Measurements from ENCODE around the gene NCOA3. TPM values are rescaled to one million over a fixed set of nuclear protein-coding genes. Genes with fewer than 3 reads are reported as not detected.

The NCOA3 gene
- total and polyA plus RNA-seq, 7 donors: 4.8 to 51.0 (median 22.8) TPM

DNA sequence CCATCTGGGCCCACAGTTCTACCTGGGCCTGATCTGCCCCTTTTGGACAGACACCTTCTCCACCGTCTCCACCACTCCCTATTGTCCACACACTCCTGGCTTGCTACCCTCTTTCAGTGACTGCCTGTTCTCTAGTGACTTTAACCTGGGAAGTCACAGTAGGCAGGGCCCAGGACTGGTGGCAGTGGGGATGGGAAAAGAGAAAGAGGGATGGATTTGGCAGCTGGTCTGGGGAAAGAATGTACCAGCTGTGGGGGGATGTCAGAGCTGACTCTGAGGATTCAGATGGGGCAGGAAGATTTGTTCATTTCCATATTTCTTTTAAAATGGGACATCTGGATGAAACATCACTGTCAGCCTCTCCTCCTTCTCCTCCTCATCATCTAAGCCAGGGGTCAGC is 198.1 kb downstream of the NCOA3 start:
- Histone ChIP-seq H3K27ac (no peak overlapping the region), H3K4me3 (no peak overlapping the region), H3K36me3 (no peaks in the 10 kb centered on the region), H3K9me3 (no peaks in the 10 kb centered on the region), H3K4me1 (peaks cover 0 to 43% (median 32%) of the 10 kb centered on the region in 4 donors), H3K27me3 (no peaks in the 10 kb centered on the region)
- intact Hi-C loops (cut with DNase I): no loop called here
- no peak for DNase-seq
- TF ChIP-seq EP300 (IDR thresholded peaks at IDR 0.05) (no peak), POLR2AphosphoS5 (IDR thresholded peaks at IDR 0.05) (no peak)
- TF ChIP-seq, protein P1, sequence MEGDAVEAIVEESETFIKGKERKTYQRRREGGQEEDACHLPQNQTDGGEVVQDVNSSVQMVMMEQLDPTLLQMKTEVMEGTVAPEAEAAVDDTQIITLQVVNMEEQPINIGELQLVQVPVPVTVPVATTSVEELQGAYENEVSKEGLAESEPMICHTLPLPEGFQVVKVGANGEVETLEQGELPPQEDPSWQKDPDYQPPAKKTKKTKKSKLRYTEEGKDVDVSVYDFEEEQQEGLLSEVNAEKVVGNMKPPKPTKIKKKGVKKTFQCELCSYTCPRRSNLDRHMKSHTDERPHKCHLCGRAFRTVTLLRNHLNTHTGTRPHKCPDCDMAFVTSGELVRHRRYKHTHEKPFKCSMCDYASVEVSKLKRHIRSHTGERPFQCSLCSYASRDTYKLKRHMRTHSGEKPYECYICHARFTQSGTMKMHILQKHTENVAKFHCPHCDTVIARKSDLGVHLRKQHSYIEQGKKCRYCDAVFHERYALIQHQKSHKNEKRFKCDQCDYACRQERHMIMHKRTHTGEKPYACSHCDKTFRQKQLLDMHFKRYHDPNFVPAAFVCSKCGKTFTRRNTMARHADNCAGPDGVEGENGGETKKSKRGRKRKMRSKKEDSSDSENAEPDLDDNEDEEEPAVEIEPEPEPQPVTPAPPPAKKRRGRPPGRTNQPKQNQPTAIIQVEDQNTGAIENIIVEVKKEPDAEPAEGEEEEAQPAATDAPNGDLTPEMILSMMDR (IDR thresholded peaks at IDR 0.05): peak in 1 of 4 experiments; percentile 2
- WGBS, 2 donors: 85 to 91% methylated on average over 1 of the region's 1 CpG

DNA sequence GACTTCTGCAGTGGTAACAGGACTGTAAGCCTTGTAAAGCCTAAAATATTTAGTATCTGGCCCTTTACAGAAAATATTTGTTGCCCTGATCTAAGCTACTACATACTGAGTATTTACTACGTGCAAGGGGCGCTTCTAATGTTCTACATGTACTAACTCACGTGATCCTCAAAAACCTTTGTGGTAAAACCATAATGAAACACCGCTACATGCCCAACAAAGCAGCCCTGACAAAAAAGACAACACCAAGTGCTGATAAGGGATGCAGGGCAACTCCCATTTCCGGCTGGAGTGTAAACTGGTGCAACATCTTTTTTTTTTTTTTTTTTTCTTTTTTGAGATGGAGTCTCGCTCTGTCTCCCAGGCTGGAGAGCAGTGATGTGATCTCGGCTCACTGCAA is 198.6 kb downstream of the NCOA3 start:
- peaks cover 0 to 43% (median 34%) of the 10 kb centered on the region in 4 donors for H3K4me1 ChIP-seq
- WGBS, 2 donors: 78 to 79% methylated on average over 7 of the region's 7 CpGs
- TF ChIP-seq, protein P1 (IDR thresholded peaks at IDR 0.05): no peak
- TF ChIP-seq POLR2AphosphoS5 (IDR thresholded peaks at IDR 0.05) (no peak), EP300 (IDR thresholded peaks at IDR 0.05) (no peak), POLR2A (IDR thresholded peaks at IDR 0.05) (no peak)

DNA sequence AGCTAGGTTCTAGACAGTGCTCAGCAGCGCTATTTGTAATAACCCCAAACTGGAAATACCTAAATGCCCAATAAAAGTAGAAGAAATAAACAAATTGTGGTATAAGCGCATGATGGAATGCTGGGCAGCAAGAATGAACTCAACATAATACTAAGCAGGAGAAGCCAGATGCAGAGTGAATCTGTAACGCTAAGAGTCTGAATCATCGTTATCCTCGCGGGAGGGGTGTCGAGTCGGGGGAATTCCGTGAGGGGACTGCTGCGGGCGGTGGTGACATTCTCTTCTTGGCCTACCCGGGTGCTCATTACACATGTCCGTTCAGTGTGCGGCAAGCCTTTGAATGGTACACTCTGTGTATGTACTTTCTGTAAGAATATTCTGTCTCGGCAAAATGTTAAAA is 199.9 kb downstream of the NCOA3 start:
- 89 to 95% methylated on average over 15 of the region's 15 CpGs for WGBS, 2 donors
- H3K36me3 ChIP-seq: no peaks in the 10 kb centered on the region
- DNase-seq: no peak
- no peak overlapping the region for H3K4me3 ChIP-seq
- TF ChIP-seq EP300 (IDR thresholded peaks at IDR 0.05) (no peak), POLR2A (IDR thresholded peaks at IDR 0.05) (no peak), POLR2AphosphoS5 (IDR thresholded peaks at IDR 0.05) (peak in 3 of 4 donors; percentile 35 to 37 (median 35))
- TF ChIP-seq, protein P1 (IDR thresholded peaks at IDR 0.05): no peak
- no peaks in the 10 kb centered on the region for H3K27me3 ChIP-seq
- H3K4me1 ChIP-seq: peaks cover 0 to 42% (median 35%) of the 10 kb centered on the region in 4 donors
- peak overlapping the region in 1 of 4 donors; percentile 53 for H3K27ac ChIP-seq
- intact Hi-C loops (cut with DNase I): no loop called here
- no peaks in the 10 kb centered on the region for H3K9me3 ChIP-seq

More for the DNA sequence above, 198.6 kb downstream of the NCOA3 start:
- Histone ChIP-seq H3K36me3 (no peaks in the 10 kb centered on the region), H3K27me3 (no peaks in the 10 kb centered on the region), H3K27ac (no peak overlapping the region), H3K9me3 (no peaks in the 10 kb centered on the region), H3K4me3 (no peak overlapping the region)
- DNase-seq: no peak
- intact Hi-C loops (cut with DNase I): no loop called here

DNA sequence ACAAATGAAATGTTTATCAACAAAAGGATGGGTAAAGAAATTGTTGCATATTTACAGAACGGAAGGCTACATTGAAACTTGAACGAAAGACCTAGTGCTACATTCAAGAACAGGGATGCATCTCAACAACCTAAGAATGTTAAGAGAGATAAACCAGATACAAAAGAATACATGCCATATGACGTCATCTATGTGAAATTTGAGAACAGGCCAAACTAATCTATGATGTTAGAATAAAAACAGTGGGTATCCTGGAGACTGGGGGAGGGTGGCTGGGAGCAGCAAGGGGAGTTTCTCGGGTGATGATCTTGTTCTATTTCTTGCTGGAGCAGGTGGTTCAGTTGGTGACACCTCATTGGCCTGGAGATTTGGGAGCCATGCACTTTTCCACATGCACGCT is 202.1 kb downstream of the NCOA3 start:
- intact Hi-C loops (cut with DNase I): no loop called here
- no peak for DNase-seq
- H3K36me3 ChIP-seq: no peaks in the 10 kb centered on the region
- H3K4me1 ChIP-seq: peaks cover 0 to 42% (median 35%) of the 10 kb centered on the region in 4 donors
- peak overlapping the region in 2 of 4 donors; percentile 48 to 63 for H3K27ac ChIP-seq
- H3K27me3 ChIP-seq: no peaks in the 10 kb centered on the region
- TF ChIP-seq, protein P1 (IDR thresholded peaks at IDR 0.05): no peak
- TF ChIP-seq EP300 (IDR thresholded peaks at IDR 0.05) (peak in 1 of 4 donors; percentile 2), POLR2AphosphoS5 (IDR thresholded peaks at IDR 0.05) (peak in 3 of 4 donors; percentile 43 to 64 (median 60))
- WGBS, 2 donors: 83% methylated on average over 5 of the region's 5 CpGs
- no peak overlapping the region for H3K4me3 ChIP-seq
- H3K9me3 ChIP-seq: no peaks in the 10 kb centered on the region
